HG03039 (cell line): ENCODE data around the gene LRMDA.

Experiments
- ATAC-seq: cut with Tn5 transposase; IDR thresholded peaks from one replicate; pipeline ENCODE4 v1.9.1; 2021; ENCODE audit warnings: mild to moderate bottlenecking, moderate library complexity; ENCODE audit not compliant: unreplicated experiment

LRMDA gene

DNA sequence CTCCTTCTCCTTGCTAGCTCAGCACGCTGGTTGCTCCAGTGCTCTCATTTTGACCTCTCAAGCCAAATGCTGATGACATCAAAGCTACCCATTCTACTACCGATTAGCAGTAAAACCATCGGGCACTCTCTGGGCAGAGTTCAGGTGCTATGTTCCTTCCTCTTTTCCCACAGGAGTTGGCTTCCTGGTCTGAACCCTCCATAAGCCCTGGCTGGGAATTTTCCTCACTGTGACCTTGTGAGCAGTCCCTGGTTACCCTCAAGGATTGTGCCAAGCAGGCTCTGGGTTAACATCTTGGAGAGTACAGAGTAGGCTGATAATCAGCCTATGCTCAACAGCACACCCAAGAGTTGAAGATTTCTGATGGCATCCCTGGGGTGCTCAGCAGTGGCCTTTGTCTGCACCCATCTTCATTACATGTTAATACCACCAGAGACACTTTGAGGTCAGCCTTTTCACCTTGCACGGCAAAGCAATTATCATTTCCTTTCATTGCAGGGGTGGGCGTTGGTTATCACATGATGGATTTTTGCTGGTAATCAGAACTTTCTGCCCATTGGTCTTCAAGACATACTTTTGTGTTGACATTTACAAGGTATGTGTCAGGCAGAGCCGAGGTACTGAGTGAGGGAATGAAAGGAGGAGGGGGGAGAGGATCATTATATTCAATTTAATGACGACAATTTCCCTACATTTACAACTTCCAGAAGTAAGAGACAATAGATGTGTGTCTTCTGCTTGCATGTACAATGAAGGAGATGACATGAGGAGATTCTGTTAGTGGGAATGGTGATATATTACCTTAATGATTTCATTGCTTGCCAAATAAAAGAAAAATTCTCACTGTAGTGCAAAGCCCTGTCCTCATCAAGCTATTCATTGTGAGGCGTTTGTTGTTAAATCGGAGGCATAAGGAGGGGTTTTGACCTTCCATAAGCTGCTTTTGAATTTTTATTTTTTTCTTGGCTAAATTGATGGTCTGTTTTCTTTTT, 452.0 kb downstream of the LRMDA start:
- no peak for ATAC-seq

DNA sequence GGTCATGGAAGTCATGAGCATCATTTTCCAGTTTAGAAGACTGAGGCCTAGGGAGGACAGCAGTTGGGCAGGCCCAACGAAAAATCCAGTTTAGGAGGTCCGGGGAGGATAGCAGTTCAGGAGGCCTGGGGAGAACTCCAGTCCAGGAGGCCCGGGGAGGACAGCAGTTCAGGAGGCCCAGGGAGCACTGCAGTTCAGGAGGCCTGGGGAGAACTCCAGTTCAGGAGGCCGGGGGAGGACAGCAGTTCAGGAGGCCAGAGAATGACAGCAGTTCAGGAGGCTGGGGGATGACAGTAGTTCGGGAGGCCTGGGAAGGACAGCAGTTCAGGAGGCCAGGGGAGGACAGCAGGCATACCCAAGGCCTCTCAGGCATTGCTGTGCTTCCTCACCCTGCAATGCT, 453.4 kb downstream of the LRMDA start:
- ATAC-seq: no peak

DNA sequence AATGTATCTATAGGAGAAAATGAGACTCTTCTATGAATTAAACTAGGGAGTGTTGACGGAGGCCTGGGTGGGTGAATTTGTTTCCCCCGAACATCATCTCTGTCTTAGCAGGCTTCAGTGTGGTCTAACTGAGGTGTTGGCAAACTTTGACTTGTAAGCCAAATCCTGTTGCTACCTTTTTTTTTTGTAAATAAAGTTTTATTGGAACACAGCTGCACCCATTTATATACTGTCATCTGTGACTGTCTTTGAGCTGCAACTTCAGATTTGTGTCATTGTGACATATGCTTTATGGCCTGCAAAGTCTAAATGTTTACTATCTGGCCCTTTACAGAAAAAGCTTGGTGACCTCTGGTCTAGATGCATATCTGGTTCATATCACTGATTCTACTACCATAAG, 455.9 kb downstream of the LRMDA start:
- no peak for ATAC-seq

DNA sequence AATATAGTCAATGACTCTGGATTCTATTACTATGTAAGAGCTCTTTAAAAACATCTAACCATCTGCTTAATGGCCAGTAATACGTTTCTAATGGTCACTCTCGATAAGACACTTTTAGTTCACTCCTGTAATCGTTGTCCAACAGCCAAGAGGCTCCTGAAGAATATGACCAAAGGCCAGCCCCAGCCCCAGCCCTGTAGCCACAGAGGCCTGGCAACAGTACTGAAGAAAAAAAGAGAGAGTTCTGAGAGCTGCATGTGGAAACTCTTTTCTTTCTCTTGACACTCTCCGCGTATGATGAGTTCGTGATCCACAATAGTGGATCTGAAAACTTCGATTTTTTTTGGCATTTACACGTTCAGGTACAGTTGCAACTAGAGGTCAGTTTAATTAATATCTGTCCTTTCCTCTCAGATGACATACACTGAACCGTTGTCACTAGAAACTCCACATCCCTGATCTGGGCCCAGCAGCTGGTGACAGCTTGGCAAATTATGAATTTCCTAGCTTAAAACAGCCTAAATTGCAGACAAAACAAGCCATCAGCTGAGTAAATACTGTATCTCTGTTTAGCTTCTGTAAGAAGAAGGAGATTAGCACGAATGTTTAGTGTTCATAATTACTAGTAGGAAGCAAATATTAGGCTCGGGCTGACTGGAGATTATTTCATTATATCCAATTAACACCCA, 456.7 kb downstream of the LRMDA start:
- no peak for ATAC-seq

DNA sequence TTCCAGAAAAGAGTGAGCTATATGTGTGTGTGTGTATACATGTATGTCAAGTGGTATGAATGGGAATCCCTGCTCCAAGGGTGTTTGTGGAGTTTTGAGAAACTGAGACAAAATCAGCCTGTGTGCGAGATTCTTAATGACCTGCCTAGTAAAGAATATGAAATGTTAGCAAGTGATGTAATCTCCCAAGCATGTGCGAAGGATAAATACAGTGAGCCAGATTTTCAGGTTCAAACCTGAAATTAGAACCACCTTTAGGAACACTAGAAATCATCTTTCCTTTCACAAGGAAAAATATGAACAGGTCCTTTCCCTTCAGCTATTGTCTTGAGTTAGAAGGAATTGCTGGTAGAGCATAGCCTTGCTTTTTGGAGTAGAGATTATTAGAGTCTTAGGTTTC, 457.6 kb downstream of the LRMDA start:
- no peak for ATAC-seq

DNA sequence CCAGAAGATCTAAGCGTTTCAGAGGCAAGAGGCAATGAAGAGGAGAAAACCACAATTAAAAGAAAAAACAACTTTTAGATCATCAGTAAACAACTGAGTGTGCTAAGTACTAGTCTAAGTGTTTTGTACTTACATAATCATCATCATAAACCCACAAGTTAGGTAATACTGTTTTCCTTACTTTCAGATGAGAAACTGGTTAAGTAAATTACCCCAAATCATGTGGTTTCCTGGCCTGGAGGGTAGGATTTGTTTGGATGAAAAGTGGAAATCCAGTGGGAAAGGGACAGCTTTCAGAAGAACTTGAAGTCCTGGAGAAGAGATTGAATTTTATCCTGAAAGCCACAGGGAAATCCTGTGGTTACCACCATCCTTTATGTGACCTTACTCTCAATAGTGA, 463.3 kb downstream of the LRMDA start:
- no peak for ATAC-seq

DNA sequence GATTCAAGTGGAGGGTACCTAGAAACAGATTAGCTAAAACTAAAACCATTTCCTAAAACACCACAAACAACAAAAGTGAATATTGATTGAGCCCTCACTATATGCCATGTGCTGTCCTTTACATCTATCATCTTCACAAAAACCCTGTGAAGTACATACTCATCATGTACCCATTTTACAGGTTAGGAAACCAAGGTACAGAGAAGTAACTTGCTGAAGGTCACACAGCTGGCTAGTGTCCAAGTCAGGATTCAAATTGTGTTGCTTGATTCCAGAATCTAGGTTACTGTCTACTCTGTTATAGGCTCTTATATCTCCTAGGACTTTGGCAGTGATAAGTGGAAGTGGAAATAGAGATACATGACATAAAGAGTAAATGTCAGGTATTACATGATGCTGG, 463.8 kb downstream of the LRMDA start:
- ATAC-seq: no peak

DNA sequence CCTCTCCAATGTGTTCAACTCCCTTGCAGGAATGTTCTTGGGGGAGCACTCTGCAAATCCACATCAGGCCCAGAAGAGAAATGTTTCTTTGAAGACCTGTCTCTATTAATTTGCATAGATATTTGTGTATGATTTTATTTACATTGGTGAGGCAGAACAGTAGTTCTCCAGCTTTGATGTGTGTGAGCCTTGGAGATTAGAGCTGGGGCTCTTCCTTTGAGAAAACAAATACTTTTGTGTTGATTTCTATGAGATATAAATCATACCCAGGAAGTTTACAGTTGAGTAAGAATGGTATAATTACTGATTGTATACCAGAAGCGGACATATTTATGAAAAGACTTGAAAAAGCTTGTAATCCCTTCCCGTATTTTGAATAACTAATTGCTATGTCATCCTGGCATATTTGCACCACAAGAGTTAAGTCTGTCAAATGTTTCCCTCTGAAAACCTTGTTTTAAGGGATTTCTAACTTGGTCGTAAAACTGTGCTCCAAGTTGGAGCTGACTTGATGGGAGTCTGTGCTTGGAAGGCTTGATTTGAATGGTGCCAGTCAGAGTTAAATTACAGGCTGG, 468.5 kb downstream of the LRMDA start:
- no peak for ATAC-seq

DNA sequence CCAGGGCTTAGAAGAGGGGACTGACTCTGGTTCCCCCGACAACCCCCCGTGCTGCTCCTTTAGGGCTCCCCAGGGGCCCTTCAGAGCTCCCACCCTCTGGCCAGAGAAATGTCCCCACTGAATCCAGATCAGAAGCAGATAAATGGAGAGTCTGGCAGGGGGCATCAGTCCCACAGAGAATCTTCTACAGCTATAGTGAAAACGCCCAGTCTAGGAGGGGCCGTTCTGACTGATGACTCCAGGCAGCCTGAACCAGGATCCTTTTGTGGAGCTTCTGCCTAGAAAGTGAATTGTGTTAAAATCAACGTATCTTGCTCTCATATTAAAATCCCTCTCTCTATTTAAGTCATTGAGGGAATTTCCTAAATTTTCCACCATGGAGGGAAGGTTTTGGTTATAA, 471.4 kb downstream of the LRMDA start:
- ATAC-seq: no peak

DNA sequence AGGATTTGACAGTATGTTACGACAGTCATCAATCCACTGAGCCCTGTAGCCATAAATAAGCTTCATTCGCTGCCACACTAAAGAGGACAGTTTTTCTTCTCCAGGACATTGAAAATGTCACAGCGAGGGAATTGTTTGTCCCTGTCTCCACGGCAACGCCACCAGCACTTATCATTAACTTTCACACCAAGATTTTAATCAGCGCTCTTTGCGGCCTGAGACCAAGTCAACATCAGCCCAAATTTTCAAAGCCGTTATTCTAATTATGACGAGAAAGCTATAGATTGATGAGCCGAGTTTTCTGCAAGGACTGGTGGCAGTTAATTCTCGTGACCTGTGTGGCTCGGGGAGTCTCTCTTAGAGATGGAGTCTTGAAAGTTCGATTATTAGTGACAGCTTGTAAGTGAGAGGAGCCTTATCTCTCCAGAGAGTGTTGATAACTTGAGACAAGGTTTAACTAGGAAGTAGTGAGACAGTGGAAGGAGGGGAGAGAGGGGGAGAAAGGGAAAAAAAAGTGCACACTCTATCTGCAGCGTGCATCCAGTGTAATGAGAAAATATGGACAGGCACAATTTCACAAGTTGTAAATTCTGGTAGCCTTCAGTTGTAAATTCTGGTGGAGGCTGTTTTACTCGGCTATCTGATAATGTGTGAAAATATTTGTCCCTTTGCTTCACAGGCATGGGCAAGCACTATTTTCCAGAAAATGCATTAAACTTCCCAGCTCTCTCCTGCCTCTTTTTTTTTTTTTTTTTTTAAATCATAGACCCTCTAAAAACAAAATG, 473.3 kb downstream of the LRMDA start:
- ATAC-seq: no peak

DNA sequence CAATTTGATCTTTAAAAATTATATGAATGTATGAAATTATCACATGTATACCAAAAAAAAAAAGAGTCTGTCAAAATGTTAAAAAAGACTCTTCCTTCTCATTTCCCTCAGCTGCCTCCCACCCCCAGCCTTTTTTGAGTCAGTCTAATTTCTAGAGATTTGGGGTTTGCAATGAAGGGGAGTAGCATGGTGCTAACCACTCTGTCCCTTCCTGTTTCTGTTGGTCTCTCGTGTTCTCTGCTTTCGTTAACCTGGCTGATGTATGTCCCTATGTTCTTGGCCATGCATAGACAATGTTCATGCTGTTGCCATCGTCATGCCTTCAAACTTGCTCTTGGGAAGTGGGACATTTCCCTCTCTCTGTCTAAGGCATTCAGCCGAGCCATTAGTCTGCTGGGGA, 474.1 kb downstream of the LRMDA start:
- ATAC-seq: no peak

DNA sequence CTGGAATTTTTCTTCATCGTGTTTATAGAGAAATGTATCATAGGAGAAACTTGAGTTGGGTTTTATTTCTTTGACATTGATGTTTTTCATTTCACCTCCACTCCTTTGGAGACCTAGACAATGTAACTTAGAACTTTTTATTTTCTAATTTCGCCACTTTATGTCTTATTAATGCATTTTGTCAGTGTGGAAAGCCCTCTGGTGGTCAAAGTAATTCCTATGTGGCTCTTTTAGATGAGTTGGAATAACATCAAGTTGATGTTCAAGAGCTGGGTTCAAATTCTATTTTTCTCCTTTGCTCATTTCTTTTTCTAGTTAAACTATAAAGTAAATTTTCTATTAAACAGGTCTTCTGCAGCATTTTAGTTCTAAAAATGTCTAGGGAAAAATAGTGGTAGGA, 478.6 kb downstream of the LRMDA start:
- ATAC-seq: no peak

DNA sequence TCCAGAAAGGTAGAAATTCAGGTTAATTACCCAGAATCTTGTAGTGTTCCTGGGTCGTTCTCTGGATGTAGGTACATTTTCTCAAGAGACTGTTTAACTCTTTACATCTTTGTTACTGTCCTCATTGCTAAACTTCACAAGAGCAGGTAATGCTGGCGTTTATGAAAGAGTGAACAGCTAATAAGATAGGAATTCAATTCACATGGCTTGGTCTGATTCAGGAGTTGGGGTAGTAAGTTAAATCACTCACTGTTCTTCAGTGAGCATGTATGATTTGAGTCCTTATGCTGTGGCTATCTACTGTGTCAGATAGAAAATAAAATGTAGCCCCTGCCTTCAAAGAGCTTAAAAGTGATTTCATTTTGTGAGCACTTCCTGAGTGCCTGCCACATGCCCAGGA, 480.0 kb downstream of the LRMDA start:
- ATAC-seq: no peak

DNA sequence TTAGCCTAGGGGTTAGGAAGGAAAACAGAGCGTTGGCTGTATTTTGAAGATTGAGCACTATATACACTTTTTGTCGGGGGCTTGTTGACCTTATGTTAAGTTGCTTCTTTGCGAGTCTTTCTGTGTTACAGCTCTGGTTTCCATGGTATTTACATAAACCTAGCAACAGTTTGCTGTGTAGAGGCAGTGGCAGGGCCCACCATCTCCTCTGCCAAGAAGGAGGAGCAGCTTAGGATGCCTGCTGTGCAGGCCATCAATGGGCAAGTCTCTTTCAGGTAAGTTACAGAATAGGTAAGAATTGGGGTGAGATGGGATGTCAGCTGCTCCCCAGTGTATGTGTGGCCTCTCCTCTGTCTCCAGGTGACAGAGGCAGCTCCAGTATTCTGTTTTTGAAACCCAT, 485.5 kb downstream of the LRMDA start:
- no peak for ATAC-seq

DNA sequence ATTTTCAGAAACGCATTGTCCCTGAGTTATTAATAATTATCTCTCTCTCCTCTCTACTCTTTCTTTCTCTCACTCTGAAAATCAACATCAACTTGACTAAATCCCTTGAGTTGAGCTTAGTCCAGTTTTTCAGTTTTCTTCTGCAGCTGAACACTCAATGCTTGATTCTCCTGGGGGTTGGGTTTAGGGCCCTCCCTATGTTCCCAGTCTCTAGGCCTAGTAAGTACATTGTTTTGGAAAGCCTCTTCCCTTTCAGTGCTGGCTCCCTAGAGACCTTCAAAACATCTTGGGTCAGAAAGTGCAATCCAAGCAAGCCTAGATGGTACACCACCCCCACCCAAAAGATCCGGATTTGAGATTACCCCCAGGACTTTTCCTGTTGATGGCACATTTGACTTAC, 488.5 kb downstream of the LRMDA start:
- no peak for ATAC-seq

DNA sequence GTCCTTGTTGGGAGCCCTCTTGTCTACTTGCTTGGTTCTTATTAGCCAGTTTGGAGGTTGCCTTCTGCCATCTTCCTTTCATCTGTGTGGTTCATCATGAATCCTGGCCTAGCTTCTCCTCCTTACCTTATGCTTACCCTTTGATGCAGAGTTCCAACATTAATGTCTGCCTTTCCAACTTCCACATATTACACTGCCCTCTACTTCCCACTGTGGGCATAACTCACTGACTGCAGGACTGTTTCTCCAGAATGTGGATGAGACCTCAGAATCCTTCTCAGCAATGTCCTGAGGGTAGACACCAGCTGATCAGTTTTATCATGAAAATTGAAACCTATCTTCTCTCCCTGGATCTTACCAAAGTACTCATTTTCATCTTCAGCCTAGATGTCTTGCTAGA, 491.0 kb downstream of the LRMDA start:
- ATAC-seq: no peak

DNA sequence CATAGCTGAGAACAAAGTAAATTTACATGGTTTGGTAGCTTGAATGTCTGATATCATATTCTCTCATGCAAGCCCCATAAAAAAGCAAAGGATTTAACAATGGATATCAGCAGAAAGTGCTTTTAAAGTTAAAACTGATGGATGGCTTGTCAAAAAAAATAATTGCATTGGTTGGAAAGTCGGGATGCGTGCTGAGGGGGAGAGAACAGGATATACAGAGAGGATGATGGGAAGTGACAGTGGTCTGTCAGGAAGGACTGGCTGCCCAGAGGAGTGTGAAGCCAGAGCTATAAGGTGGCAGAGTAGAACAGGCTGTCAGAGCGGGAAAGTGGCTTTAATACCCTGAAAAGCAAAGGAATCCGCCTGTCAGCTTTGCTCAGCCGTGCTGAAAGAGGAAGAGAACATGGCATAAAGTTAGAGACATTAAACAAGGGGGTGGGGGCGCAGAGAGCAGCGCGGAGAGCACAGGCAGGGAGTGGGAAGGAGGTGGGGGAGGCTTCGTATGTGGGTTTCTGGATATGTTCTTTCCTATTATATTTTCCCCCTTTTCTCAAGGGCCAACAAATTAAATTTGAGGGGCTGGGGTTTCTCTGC, 493.0 kb downstream of the LRMDA start:
- ATAC-seq: no peak

DNA sequence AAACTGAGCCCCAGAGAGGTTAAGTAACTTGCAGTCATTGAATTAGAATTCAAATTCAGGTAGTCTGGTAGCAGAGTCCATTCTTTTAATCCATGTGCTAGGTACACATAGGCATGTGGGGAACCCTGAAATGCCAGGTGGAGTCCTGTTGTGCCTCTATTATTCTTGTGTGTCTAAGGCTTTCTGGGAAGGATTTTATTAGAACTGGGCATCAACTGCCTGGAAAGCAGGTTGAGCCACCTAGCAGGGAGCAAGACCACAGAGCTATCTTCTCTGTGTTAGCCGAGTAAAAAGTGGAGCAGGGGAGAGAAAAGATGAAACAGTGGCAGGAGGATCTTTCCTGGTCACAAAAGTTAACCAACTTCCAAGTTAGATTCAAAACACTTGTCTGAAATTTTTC, 494.6 kb downstream of the LRMDA start:
- ATAC-seq: no peak

DNA sequence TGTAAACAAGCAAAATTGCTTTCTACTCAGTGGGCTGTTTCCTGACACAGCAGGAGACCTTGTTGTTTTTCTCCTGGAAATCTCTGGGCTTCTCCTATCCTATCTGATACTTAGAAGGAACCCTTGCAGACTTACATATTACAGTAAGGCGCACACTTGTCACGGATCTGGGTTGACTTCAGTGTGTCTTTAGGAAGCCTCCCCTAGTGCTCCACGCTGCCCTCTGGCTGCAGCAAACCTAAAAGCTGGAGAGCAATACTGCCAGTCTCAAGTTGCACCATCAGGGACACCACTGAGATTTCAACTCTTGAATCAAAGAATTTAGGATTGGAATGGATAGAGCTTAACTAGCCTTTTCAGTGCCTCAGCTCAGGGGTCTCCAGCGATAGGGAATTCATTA, 495.3 kb downstream of the LRMDA start:
- no peak for ATAC-seq

DNA sequence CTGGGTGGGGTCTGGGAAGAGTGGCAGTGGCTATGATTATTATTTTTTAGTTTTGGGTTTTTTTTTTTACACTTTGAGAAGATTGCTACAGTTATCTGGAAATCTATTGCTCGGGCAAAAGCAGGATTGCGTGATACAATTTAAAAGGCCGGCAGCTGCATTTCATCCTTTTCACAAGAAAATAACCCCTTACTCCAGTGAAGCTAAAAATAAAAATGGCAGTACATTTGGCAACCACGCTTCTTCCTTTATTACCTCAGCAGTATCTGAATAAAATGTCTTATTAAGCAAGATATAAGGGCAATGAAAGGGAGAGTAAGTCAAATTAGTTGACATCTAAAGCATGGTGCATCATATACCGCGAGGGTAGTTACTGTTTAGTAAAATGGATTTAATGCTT, 496.8 kb downstream of the LRMDA start:
- ATAC-seq: no peak

DNA sequence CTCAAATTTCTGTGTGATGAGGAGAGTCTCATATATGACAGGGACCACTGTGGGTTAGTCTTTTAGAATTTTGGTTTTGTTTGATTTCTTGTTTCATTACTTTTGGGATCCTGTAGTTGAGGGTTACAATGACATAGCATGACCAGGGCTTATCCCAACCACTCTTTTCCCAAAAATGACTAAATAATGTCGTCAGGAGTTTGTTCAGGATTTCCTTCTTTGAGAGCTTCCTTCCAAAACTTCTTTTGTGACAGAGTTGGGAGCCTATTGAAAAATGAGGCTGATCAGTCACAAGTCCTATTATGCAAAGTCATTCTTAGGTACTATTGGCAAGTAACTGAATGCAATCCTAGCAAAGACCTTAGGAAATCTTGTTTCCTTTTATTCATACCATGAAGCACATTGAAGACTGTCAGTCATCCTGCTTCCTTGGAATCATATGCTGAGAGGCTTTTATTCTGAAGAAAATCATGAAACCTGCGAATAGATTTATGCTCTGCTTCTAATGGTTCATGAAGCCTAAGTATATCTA, 498.3 kb downstream of the LRMDA start:
- ATAC-seq: no peak
